Measurements from ENCODE around the gene CADPS.

The CADPS gene

GRCh38 chr3:62538691-62539356 lies 336.4 kb downstream of the CADPS start:
- peak; percentile 57 for DNase-seq (ENCODE audit: low read depth, low spot score)
- no peak overlapping the region for H3K9ac ChIP-seq (ENCODE audit: insufficient read length, low read depth)
- H3K27me3 ChIP-seq (ENCODE audit: insufficient read depth, insufficient read length), result no peaks in the 10 kb centered on the region
- no peaks in the 10 kb centered on the region for H3K36me3 ChIP-seq (ENCODE audit: insufficient read depth, insufficient read length, low read length)
- no peaks in the 10 kb centered on the region for H3K4me1 ChIP-seq (ENCODE audit: insufficient read depth, insufficient read length)
- H3K4me3 ChIP-seq (ENCODE audit: insufficient read length, low read depth), result no peak overlapping the region
- no peaks in the 10 kb centered on the region for H3K9me3 ChIP-seq (ENCODE audit: insufficient read depth, low read length)
- no peak for TF ChIP-seq SUZ12 (IDR thresholded peaks at IDR 0.05; ENCODE audit: extremely low read depth, insufficient read depth, insufficient read length)
- no peak for TF ChIP-seq ZNF274 (IDR thresholded peaks at IDR 0.05; ENCODE audit: low read depth, low read length)
- TF ChIP-seq YY1 (IDR thresholded peaks at IDR 0.05; ENCODE audit: insufficient read depth, insufficient read length), result no peak

- H3K9me3 ChIP-seq (ENCODE audit: insufficient read depth, low read length), result no peaks in the 10 kb centered on the region
- TF ChIP-seq YY1 (IDR thresholded peaks at IDR 0.05; ENCODE audit: insufficient read depth, insufficient read length), result no peak
- TF ChIP-seq ZNF274 (IDR thresholded peaks at IDR 0.05; ENCODE audit: low read depth, low read length), result no peak
- TF ChIP-seq SUZ12 (IDR thresholded peaks at IDR 0.05; ENCODE audit: extremely low read depth, insufficient read depth, insufficient read length), result no peak
- no peaks in the 10 kb centered on the region for H3K4me1 ChIP-seq (ENCODE audit: insufficient read depth, insufficient read length)
- no peaks in the 10 kb centered on the region for H3K36me3 ChIP-seq (ENCODE audit: insufficient read depth, insufficient read length, low read length)
- no peak overlapping the region for H3K4me3 ChIP-seq (ENCODE audit: insufficient read length, low read depth)
- H3K9ac ChIP-seq (ENCODE audit: insufficient read length, low read depth), result no peak overlapping the region
- no peak for DNase-seq (ENCODE audit: low read depth, low spot score)
- no peaks in the 10 kb centered on the region for H3K27me3 ChIP-seq (ENCODE audit: insufficient read depth, insufficient read length)
These were observed 340.9 kb downstream of the CADPS start for GRCh38 chr3:62534326-62534725.

- H3K27me3 ChIP-seq (ENCODE audit: insufficient read depth, insufficient read length), result no peaks in the 10 kb centered on the region
- no peak for DNase-seq (ENCODE audit: low read depth, low spot score)
- H3K4me3 ChIP-seq (ENCODE audit: insufficient read length, low read depth), result no peak overlapping the region
- TF ChIP-seq ZNF274 (IDR thresholded peaks at IDR 0.05; ENCODE audit: low read depth, low read length) (no peak), SUZ12 (IDR thresholded peaks at IDR 0.05; ENCODE audit: extremely low read depth, insufficient read depth, insufficient read length) (no peak), YY1 (IDR thresholded peaks at IDR 0.05; ENCODE audit: insufficient read depth, insufficient read length) (no peak)
- no peaks in the 10 kb centered on the region for H3K4me1 ChIP-seq (ENCODE audit: insufficient read depth, insufficient read length)
- H3K9me3 ChIP-seq (ENCODE audit: insufficient read depth, low read length), result no peaks in the 10 kb centered on the region
- H3K9ac ChIP-seq (ENCODE audit: insufficient read length, low read depth), result no peak overlapping the region
- no peaks in the 10 kb centered on the region for H3K36me3 ChIP-seq (ENCODE audit: insufficient read depth, insufficient read length, low read length)
These were observed 342.4 kb downstream of the CADPS start for GRCh38 chr3:62532796-62533195.

GRCh38 chr3:62531981-62532380 lies 343.2 kb downstream of the CADPS start:
- TF ChIP-seq SUZ12 (IDR thresholded peaks at IDR 0.05; ENCODE audit: extremely low read depth, insufficient read depth, insufficient read length) (no peak), YY1 (IDR thresholded peaks at IDR 0.05; ENCODE audit: insufficient read depth, insufficient read length) (no peak), ZNF274 (IDR thresholded peaks at IDR 0.05; ENCODE audit: low read depth, low read length) (no peak)
- H3K9me3 ChIP-seq (ENCODE audit: insufficient read depth, low read length), result no peaks in the 10 kb centered on the region
- H3K36me3 ChIP-seq (ENCODE audit: insufficient read depth, insufficient read length, low read length), result no peaks in the 10 kb centered on the region
- H3K4me3 ChIP-seq (ENCODE audit: insufficient read length, low read depth), result no peak overlapping the region
- no peaks in the 10 kb centered on the region for H3K27me3 ChIP-seq (ENCODE audit: insufficient read depth, insufficient read length)
- H3K4me1 ChIP-seq (ENCODE audit: insufficient read depth, insufficient read length), result no peaks in the 10 kb centered on the region
- no peak for DNase-seq (ENCODE audit: low read depth, low spot score)
- H3K9ac ChIP-seq (ENCODE audit: insufficient read length, low read depth), result no peak overlapping the region

- Histone ChIP-seq H3K4me1 (ENCODE audit: insufficient read depth, insufficient read length) (no peaks in the 10 kb centered on the region), H3K4me3 (ENCODE audit: insufficient read length, low read depth) (no peak overlapping the region), H3K27me3 (ENCODE audit: insufficient read depth, insufficient read length) (no peaks in the 10 kb centered on the region), H3K9me3 (ENCODE audit: insufficient read depth, low read length) (no peaks in the 10 kb centered on the region), H3K36me3 (ENCODE audit: insufficient read depth, insufficient read length, low read length) (no peaks in the 10 kb centered on the region), H3K9ac (ENCODE audit: insufficient read length, low read depth) (no peak overlapping the region)
- TF ChIP-seq YY1 (IDR thresholded peaks at IDR 0.05; ENCODE audit: insufficient read depth, insufficient read length) (no peak), ZNF274 (IDR thresholded peaks at IDR 0.05; ENCODE audit: low read depth, low read length) (no peak), SUZ12 (IDR thresholded peaks at IDR 0.05; ENCODE audit: extremely low read depth, insufficient read depth, insufficient read length) (no peak)
- no peak for DNase-seq (ENCODE audit: low read depth, low spot score)
These were observed 343.7 kb downstream of the CADPS start for GRCh38 chr3:62531493-62531892.

GRCh38 chr3:62529230-62529629 lies 346.0 kb downstream of the CADPS start:
- no peak overlapping the region for H3K4me3 ChIP-seq (ENCODE audit: insufficient read length, low read depth)
- no peaks in the 10 kb centered on the region for H3K27me3 ChIP-seq (ENCODE audit: insufficient read depth, insufficient read length)
- peak; percentile 63 for DNase-seq (ENCODE audit: low read depth, low spot score)
- TF ChIP-seq SUZ12 (IDR thresholded peaks at IDR 0.05; ENCODE audit: extremely low read depth, insufficient read depth, insufficient read length), result no peak
- no peak for TF ChIP-seq ZNF274 (IDR thresholded peaks at IDR 0.05; ENCODE audit: low read depth, low read length)
- no peak for TF ChIP-seq YY1 (IDR thresholded peaks at IDR 0.05; ENCODE audit: insufficient read depth, insufficient read length)
- no peaks in the 10 kb centered on the region for H3K4me1 ChIP-seq (ENCODE audit: insufficient read depth, insufficient read length)
- H3K36me3 ChIP-seq (ENCODE audit: insufficient read depth, insufficient read length, low read length), result no peaks in the 10 kb centered on the region
- no peak overlapping the region for H3K9ac ChIP-seq (ENCODE audit: insufficient read length, low read depth)
- no peaks in the 10 kb centered on the region for H3K9me3 ChIP-seq (ENCODE audit: insufficient read depth, low read length)

- Histone ChIP-seq H3K4me3 (ENCODE audit: insufficient read length, low read depth) (no peak overlapping the region), H3K36me3 (ENCODE audit: insufficient read depth, insufficient read length, low read length) (no peaks in the 10 kb centered on the region), H3K9ac (ENCODE audit: insufficient read length, low read depth) (no peak overlapping the region), H3K4me1 (ENCODE audit: insufficient read depth, insufficient read length) (no peaks in the 10 kb centered on the region), H3K9me3 (ENCODE audit: insufficient read depth, low read length) (no peaks in the 10 kb centered on the region), H3K27me3 (ENCODE audit: insufficient read depth, insufficient read length) (no peaks in the 10 kb centered on the region)
- TF ChIP-seq ZNF274 (IDR thresholded peaks at IDR 0.05; ENCODE audit: low read depth, low read length), result no peak
- no peak for TF ChIP-seq YY1 (IDR thresholded peaks at IDR 0.05; ENCODE audit: insufficient read depth, insufficient read length)
- TF ChIP-seq SUZ12 (IDR thresholded peaks at IDR 0.05; ENCODE audit: extremely low read depth, insufficient read depth, insufficient read length), result no peak
- no peak for DNase-seq (ENCODE audit: low read depth, low spot score)
These were observed 347.7 kb downstream of the CADPS start for GRCh38 chr3:62527474-62527873.
